GM21447 (cell line): ENCODE data around the gene INAFM1.
"Not testable (repeated sequence)": the region's sequence is repeated elsewhere in the genome, so short reads cannot be mapped to it uniquely, and the experiment has no call there.

Source experiments
- ATAC-seq: cut with Tn5 transposase; IDR thresholded peaks from one replicate; pipeline ENCODE4 v1.9.1; 2021; ENCODE audit not compliant: unreplicated experiment

Gene INAFM1

DNA sequence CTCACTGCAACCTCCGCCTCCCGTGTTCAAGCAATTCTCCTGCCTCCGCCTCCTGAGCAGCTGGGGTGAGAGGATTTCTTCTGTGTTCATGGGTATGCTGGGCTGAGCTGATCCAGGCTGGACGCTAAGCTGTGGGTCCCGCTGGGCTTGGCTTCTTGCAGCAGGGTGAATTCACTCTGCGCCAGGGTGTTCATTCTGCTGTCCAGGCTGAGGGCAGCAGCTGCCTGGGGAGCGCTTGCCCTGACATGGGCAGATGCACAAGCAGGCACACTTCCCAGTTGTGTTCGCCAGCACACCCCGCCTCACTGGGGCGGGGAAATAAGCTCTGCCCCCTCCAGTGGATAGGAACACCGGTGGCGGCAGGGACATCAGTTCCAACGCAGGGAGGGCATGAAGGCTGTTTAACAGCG, 7.3 kb upstream of the INAFM1 start:
- no peak for ATAC-seq

DNA sequence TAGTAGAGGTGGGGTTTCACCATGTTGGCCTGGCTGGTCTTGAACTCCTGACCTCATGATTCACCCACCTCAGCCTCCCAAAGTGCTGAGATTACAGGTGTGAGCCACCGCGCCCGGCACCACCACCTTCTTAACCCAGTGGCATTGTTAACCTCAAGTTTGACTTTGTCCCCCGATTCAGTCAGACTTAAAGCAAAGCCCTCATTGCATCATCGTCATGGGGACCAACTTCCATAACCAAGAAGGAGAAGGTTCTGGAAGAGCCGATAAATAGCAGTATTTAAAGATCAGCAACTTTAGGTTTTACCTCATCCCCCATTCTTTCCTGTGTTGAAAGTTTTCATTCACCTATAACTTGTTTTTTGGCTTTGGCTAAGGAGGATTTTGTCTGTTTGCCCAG, 6.7 kb upstream of the INAFM1 start:
- ATAC-seq: no peak

GRCh38 chr19:47269596-47269995, 5.1 kb upstream of the INAFM1 start:
- ATAC-seq: no peak

GRCh38 chr19:47270408-47270807, 4.3 kb upstream of the INAFM1 start:
- ATAC-seq: no peak

DNA sequence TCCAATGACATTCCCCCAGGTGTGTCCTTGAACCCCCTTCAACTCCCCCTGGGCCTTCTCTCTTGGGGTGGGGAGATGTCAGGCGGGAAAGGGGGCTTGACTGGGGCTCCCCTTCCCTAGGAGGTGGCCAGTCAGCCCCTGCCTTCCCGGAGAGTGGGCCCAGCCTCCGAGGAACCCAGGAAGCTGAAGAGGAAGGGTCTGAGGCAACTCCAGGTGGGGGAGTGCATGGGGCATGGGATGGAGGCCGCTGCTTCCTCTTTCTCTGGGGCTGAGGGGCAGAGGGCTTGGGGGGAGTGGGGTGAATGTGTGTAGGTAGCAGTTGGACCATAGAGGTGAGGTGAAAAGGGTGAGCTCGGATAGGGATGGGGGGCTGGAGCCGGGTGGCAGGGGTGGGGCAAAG, 2.7 kb upstream of the INAFM1 start:
- no peak for ATAC-seq

- peak; percentile 4 for ATAC-seq
Measured at GRCh38 chr19:47272448-47273312, 2.0 kb upstream of the INAFM1 start.

DNA sequence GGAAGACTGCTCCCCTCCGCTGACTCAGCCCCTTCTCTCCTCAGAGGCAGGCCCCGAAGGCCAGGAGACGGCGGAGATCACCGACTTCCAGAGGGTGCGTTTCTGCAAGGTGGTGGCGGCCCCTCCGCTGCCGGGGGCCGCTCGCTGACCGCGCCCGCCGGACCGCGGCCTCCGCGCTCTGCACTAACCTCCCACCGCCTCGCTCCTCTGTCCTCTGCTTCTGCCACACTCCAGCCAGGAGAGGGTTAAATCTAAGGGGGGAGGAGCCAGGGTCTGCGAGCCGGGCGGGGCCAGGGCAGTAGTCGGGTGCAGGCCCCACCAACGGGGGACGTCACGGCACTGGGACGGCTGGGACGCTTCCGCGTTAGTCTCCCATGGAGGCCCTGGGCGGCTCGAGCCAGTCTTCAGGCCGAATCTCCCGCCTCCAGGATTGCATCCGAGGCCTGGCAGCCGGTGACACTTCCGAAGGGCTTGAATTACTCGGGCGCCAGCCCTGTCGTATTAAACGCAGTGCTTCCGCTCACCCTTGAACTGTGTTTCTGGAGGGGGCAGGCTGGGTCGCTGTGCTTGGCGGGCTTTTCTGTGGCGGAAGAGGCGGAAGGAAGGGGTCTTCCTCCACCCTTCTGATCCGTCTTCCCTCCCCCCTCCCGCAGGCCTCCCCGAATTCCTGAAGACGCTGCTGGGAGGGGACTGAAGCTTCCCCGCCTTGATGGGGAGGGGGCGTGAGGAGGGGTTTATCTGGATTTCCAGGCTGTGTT, 1.2 kb upstream of the INAFM1 start:
- ATAC-seq: peak; percentile 66

DNA sequence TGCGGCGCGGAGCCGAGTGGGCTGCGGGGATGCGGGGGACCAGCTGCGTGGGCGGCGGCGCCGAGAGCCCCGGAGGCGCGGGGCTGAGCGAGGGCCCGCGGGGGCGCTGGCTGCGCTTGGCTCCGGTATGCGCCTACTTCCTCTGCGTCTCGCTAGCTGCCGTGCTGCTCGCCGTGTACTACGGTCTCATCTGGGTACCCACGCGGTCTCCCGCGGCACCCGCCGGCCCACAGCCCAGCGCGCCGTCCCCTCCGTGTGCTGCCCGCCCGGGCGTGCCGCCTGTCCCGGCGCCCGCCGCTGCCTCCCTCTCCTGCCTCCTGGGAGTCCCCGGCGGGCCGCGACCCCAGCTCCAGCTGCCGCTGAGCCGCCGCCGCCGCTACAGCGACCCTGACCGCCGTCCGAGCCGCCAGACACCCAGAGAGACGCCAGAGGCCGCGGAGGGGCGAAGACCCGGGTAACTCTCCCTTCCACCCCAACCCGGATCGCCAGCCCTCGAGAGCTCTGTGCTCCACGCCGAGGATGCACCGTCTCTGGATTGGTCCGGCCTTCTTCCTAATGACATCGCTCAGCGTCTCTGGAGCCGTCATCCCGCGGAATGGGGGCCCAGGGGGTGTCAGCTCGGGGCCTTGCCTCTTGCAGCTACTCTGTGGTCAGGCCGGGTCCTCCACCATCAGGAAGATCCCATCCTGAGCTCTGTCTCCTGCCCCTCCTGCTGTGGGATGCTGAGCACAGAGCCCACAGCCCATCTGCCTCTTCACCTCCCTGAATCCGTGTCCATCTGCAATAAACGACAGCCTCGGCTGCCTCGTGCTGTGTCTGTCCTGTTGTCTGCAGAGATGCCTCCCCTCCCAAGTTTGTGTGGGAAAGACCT, 441 bp downstream of the INAFM1 start:
- peak; percentile 2 for ATAC-seq

GRCh38 chr19:47275791-47276461, 1.2 kb downstream of the INAFM1 start:
- ATAC-seq: no peak

DNA sequence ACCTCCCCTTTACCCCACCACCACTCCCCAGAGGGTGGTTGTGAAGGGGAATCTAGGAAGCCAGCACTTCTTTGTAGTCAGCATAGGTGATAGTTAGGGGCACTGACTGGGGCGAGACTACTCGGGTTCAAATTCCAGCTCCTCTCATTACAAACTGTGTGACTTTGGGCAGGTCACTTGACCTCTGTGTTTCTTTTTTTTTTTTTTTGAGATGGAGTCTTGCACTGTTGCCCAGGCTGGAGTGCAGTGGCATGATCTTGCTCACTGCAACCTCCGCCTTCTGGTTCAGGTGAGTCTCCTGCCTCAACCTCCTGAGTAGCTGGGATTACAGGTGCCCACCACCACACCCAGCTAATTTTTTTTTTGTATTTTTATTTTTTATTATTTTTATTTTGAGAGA, 1.8 kb downstream of the INAFM1 start:
- ATAC-seq: not testable (repeated sequence)

DNA sequence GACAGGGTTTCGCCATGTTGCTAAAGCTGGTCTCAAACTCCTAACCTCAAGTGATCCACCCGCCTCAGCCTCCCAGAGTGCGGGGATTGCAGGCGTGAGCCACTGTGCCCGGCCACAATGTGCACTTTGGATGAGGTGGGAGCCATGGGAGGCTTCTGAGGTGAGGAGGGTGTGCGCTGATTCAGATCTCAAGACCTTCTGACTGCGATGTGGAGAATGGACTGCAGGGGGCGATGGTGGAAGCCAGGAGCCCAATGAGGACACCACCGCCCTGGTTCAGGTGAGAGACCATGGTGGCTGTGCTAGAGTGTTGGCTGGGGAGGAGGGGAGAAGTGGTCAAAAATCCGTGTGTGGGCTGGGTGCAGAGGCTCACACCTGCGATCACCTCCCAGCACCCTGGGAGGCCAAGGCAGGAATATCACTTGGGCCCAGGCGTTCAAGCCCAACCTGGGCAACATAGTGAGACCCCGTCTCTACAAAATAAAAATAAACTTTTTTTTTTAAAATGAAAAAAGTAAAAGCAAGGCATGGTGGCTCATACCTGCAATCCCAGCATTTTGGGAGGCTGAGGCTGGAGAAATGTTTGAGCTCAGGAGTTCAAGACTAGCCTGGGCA, 5.6 kb downstream of the INAFM1 start:
- ATAC-seq: no peak

GRCh38 chr19:47283405-47284059, 8.8 kb downstream of the INAFM1 start:
- ATAC-seq: no peak

GRCh38 chr19:47284324-47284899, 9.7 kb downstream of the INAFM1 start:
- no peak for ATAC-seq

DNA sequence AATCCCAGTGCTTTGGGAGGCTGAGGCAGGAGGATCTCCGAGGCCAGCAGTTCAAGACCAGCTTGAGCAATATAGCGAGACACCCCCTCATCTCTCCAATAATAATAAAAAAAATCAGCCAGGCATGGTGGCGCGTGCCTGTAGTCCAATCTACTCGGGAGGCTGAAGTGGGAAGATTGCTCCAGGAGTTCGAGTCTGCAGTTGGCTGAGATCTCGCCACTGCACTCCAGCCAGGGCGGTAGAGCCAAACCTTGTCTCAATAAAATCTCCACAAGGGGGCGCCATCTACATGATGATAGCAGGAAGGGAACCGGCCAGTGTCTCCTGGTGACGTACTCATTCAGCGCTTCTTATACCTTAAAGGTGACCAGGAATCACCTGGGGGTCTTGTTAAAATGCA, 21.4 kb downstream of the INAFM1 start:
- no peak for ATAC-seq

GRCh38 chr19:47300867-47301266, 26.2 kb downstream of the INAFM1 start:
- not testable (repeated sequence) for ATAC-seq

DNA sequence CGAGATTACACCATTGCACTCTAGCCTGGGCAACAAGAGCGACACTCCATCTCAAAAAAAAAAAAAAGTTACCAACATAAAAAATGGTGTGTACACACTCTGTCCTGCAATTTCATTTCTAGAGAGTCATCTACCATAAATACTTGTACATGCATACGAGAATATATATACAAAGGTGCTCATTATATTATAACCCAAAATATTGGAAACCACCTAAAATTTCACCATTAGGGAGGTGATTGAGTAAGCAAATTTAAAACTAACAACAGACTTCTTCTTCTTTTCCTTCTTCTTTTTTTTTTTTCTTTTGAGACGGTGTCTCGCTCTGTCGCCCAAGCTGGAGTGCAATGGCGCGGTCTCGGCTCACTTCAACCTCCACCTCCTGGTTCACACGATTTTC, 27.6 kb downstream of the INAFM1 start:
- ATAC-seq: no peak

DNA sequence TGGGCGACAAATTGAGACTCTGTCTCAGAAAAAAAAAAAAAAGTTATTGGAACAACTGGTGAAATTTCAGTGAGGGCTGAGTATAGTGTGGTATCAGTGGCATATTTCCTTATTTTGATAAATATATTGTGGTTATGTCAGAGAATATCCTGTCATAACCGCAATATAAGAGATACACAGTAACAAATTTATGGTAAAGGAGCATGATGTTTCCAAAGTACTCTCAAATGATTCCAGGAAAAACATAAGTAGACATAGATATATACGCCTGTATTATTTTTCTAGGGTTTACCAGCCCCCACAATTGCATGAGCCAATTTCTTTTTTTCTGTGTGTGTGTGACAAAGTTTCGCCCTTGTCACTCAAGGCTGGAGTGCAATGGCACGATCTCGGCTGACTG, 29.3 kb downstream of the INAFM1 start:
- no peak for ATAC-seq

GRCh38 chr19:47305309-47305751, 30.6 kb downstream of the INAFM1 start:
- ATAC-seq: no peak

DNA sequence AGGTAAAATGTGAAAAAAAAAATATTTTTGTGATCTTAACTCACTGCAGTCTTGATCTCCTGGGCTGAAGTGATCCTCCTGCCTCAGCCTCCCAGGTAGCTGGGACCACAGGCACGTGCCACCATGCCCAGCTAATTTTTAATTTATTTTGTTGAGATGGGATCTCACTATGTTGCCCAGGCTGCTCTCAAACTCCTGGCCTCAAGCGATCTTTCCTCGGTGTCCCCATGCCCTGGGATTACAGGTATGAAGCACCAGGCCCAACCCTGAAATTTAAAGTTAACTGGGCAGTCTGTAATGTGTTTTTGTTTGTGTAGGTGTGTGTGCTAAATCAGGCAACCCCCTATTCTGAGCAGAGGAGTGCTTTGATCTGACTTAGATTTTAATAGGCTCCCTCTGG, 31.6 kb downstream of the INAFM1 start:
- ATAC-seq: no peak
